Stomach (tissue), 9 donors: ENCODE measurements around the gene VBP1. TPM values are rescaled to one million over a fixed set of nuclear protein-coding genes. Genes with fewer than 3 reads are reported as not detected.

Experiments used
- DNase-seq, 2 donors: peaks; one replicate each; pipeline versions ENCODE4 v3.0.0 to v3.0.0-alpha.2; 2013 to 2019
- H3K27ac ChIP-seq, 5 donors: fragments of 200-600 bp in 4 of 5; sonication (generic) in 4 of 5; one replicate each; pipeline ENCODE4 v1.5.1; 2013 to 2019; ENCODE audit warnings: mild to moderate bottlenecking in 1 of 5, moderate library complexity in 1 of 5
- H3K27me3 ChIP-seq, 3 donors: fragments of 200-600 bp; sonication (generic); one replicate each; pipeline ENCODE4 v1.5.1; 2017 to 2019; ENCODE audit warnings: mixed run types in 1 of 3
- H3K36me3 ChIP-seq, 4 donors: fragments of 200-600 bp; sonication (generic); 1 replicate in 3 of 4; 2 replicates in 1 of 4; pipeline ENCODE4 v1.5.1; 2016 to 2019
- H3K4me1 ChIP-seq, 4 donors: fragments of 200-600 bp; sonication (generic); one replicate each; pipeline ENCODE4 v1.5.1; 2016 to 2019
- H3K4me3 ChIP-seq, 4 donors: fragments of 200-600 bp; sonication (generic) in 3 of 4; one replicate each; pipeline ENCODE4 v1.5.1; 2016 to 2019; ENCODE audit warnings: mild to moderate bottlenecking in 1 of 4
- H3K9me3 ChIP-seq, 4 donors: fragments of 200-600 bp; sonication (generic); one replicate each; pipeline ENCODE4 v1.5.1; 2016 to 2019
- CTCF ChIP-seq, 7 experiments: fragments of 450-650 bp in 4 of 7; fragments of 200-600 bp in 3 of 7; sonication (generic) in 3 of 7; IDR thresholded peaks; one replicate each; pipeline ENCODE4 v1.5.1; 2016 to 2019; ENCODE audit warnings: antibody characterized with exemption in 7 of 7, control low read depth in 2 of 7, mild to moderate bottlenecking in 1 of 7
- EP300 ChIP-seq: sonication (generic); formaldehyde crosslinking; IDR thresholded peaks from one replicate; pipeline ENCODE4 v1.6.1; 2017; ENCODE audit warnings: antibody characterized with exemption
- POLR2A ChIP-seq, 4 donors: fragments of 450-650 bp; IDR thresholded peaks; one replicate each; pipeline ENCODE4 v1.6.1; 2016; ENCODE audit warnings: antibody characterized with exemption in 4 of 4, control low read depth in 2 of 4, mild to moderate bottlenecking in 1 of 4, moderate library complexity in 1 of 4
- POLR2AphosphoS5 ChIP-seq, 3 donors: sonication (generic); formaldehyde crosslinking; IDR thresholded peaks; one replicate each; pipeline ENCODE4 v1.6.1; 2016; ENCODE audit warnings: antibody characterized with exemption in 3 of 3
- WGBS, 5 donors: extraction: QIAGEN DNeasy Blood & Tissue Kit in 3 of 5; methylation state at CpG; one replicate each; pipeline versions ENCODE4 v1.1.5 to v1.1.7; 2013 to 2018; 5-methylcytosine and 5-hydroxymethylcytosine counted together
- intact Hi-C: fragments of 100-400 bp; cut with DNase I; formaldehyde crosslinking; loops from one replicate; pipeline ENCODE4 v1.15.1; 2023; ENCODE audit warnings: low total_unique reads
- polyA plus RNA-seq, 3 donors: library from polyadenylated mRNA; stranded (reverse); fragments of 200-250 nt; gene quantifications; one replicate each; pipeline ENCODE4 v1.2.3, GENCODE V29; 2013
- total RNA-seq, 5 donors: library from RNA; depleted of rRNA; stranded (reverse); fragments of >200 nt; gene quantifications; one replicate each; pipeline versions ENCODE4 v1.1.0 to v1.2.3, GENCODE V29; 2014 to 2016
- donor health status: healthy with polysubstance abuse.
- donor health status: Bipolar disorder and iron deficiency.
- donor health status: healthy.

Gene VBP1
- total and polyA plus RNA-seq, 8 donors, result 8.8 to 50.7 (median 31.9) TPM

- no peaks in the 10 kb centered on the region for H3K4me1 ChIP-seq
- no peak overlapping the region for H3K4me3 ChIP-seq
- H3K27ac ChIP-seq, result no peak overlapping the region
- H3K27me3 ChIP-seq, result no peaks in the 10 kb centered on the region
- TF ChIP-seq POLR2A (IDR thresholded peaks at IDR 0.05) (no peak), CTCF (IDR thresholded peaks at IDR 0.05) (no peak), EP300 (no peak), POLR2AphosphoS5 (IDR thresholded peaks at IDR 0.05) (no peak)
- peaks cover 4 to 49% (median 39%) of the 10 kb centered on the region in 4 donors for H3K36me3 ChIP-seq
- no peak for DNase-seq
- H3K9me3 ChIP-seq, result no peaks in the 10 kb centered on the region
- intact Hi-C loops, result no loop called here
Measured at GRCh38 chrX:155231163-155231562, 14.9 kb downstream of the VBP1 start.

GRCh38 chrX:155235891-155236290, 19.6 kb downstream of the VBP1 start:
- H3K4me1 ChIP-seq, result no peaks in the 10 kb centered on the region
- intact Hi-C loops, result no loop called here
- H3K27ac ChIP-seq, result no peak overlapping the region
- H3K36me3 ChIP-seq, result peaks cover 0 to 43% (median 39%) of the 10 kb centered on the region in 4 donors
- no peak for DNase-seq
- no peak for TF ChIP-seq POLR2AphosphoS5 (IDR thresholded peaks at IDR 0.05)
- TF ChIP-seq CTCF (IDR thresholded peaks at IDR 0.05), result no peak
- TF ChIP-seq EP300, result no peak
- no peak for TF ChIP-seq POLR2A (IDR thresholded peaks at IDR 0.05)
- H3K9me3 ChIP-seq, result no peaks in the 10 kb centered on the region
- H3K27me3 ChIP-seq, result no peaks in the 10 kb centered on the region
- no peak overlapping the region for H3K4me3 ChIP-seq

DNA sequence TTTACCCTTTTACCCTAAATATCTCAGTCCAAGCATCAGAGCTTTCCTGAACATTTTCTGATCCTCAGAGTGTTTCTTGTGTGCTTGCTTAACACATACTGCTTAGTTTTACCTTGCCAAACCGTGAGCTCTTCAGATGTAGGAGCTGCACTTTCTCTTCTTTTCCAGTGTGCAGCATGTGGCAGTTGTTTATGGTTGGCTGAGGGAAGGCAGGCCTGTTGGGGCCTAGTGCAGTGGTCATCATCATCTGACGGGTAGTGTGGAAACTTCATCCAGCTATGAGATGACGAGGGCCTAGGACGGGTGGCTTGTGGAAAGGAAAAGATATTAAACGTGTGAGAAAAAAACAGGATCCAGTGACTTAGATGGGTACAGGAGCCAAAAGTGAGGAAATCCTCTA, 21.5 kb downstream of the VBP1 start:
- DNase-seq, result peak in 1 of 2 donors; percentile 6
- Histone ChIP-seq H3K9me3 (no peaks in the 10 kb centered on the region), H3K4me3 (no peak overlapping the region), H3K36me3 (peaks cover 0 to 39% (median 35%) of the 10 kb centered on the region in 4 donors), H3K4me1 (no peaks in the 10 kb centered on the region), H3K27ac (peak overlapping the region in 1 of 5 donors; percentile 14), H3K27me3 (no peaks in the 10 kb centered on the region)
- TF ChIP-seq POLR2AphosphoS5 (IDR thresholded peaks at IDR 0.05), result peak in 1 of 3 donors; percentile 7
- TF ChIP-seq CTCF (IDR thresholded peaks at IDR 0.05), result no peak
- TF ChIP-seq EP300, result no peak
- TF ChIP-seq POLR2A (IDR thresholded peaks at IDR 0.05), result no peak
- intact Hi-C loops, result no loop called here
- WGBS, 5 donors, result 73 to 96% (median 92%) methylated on average over 5 of the region's 5 CpGs

DNA sequence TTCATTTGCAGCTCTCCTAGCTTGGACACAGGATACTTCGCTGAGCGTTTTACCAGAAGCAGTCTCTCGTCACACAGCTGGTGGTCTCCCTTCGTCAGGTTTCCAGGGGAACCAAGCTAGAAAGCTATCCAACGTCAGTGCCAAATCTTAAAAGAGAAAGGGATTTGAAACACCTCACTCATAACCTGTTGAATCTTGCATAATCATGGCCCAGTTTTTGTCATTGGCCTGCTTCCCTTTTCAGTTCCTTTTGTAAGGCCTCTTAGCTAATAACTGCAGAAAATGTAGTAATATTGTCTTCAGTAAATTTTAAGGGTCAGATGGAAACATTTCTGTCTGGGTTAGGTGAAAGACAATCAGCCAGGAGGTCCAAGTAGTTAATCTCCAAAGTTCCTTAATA, 26.0 kb downstream of the VBP1 start:
- H3K27me3 ChIP-seq, result no peaks in the 10 kb centered on the region
- TF ChIP-seq POLR2AphosphoS5 (IDR thresholded peaks at IDR 0.05), result no peak
- TF ChIP-seq EP300, result no peak
- no peak for TF ChIP-seq POLR2A (IDR thresholded peaks at IDR 0.05)
- no peak for TF ChIP-seq CTCF (IDR thresholded peaks at IDR 0.05)
- no peaks in the 10 kb centered on the region for H3K4me1 ChIP-seq
- peaks cover 0 to 26% (median 14%) of the 10 kb centered on the region in 4 donors for H3K36me3 ChIP-seq
- no peak overlapping the region for H3K4me3 ChIP-seq
- no peak for DNase-seq
- no peak overlapping the region for H3K27ac ChIP-seq
- intact Hi-C loops, result no loop called here
- H3K9me3 ChIP-seq, result no peaks in the 10 kb centered on the region
- WGBS, 5 donors, result 73 to 93% (median 74%) methylated on average over 5 of the region's 5 CpGs
